SW480 (cell line): ENCODE results near the gene PARP16.
A peak's percentile ranks its signal among the peaks of the same experiment; 100 is the strongest.
"Not testable (repeated sequence)": the region's sequence is repeated elsewhere in the genome, so short reads cannot be mapped to it uniquely, and the experiment has no call there.

Experiments
- DNase-seq: peaks from one replicate; pipeline ENCODE4 v3.0.0-alpha.2; 2016; ENCODE audit warnings: low spot score

PARP16 gene

GRCh38 chr15:65233696-65234095 lies 53.0 kb downstream of the PARP16 start:
- DNase-seq, result no peak

- no peak for DNase-seq
Measured at GRCh38 chr15:65232520-65232919, 54.2 kb downstream of the PARP16 start.

GRCh38 chr15:65231306-65231705 lies 55.4 kb downstream of the PARP16 start:
- DNase-seq, result no peak

GRCh38 chr15:65226901-65227300 lies 59.8 kb downstream of the PARP16 start:
- not testable (repeated sequence) for DNase-seq

- no peak for DNase-seq
Measured at GRCh38 chr15:65226221-65226620, 60.5 kb downstream of the PARP16 start.

GRCh38 chr15:65223996-65224395 lies 62.7 kb downstream of the PARP16 start:
- no peak for DNase-seq

GRCh38 chr15:65222891-65223290 lies 63.8 kb downstream of the PARP16 start:
- no peak for DNase-seq

- DNase-seq, result no peak
Measured at GRCh38 chr15:65221697-65222096, 65.0 kb downstream of the PARP16 start.

GRCh38 chr15:65219137-65219536 lies 67.5 kb downstream of the PARP16 start:
- DNase-seq, result no peak

GRCh38 chr15:65217526-65218482 lies 68.9 kb downstream of the PARP16 start:
- no peak for DNase-seq

GRCh38 chr15:65215496-65215895 lies 71.2 kb downstream of the PARP16 start:
- DNase-seq, result no peak

GRCh38 chr15:65214010-65214409 lies 72.7 kb downstream of the PARP16 start:
- DNase-seq, result no peak

- no peak for DNase-seq
Measured at GRCh38 chr15:65213241-65213640, 73.4 kb downstream of the PARP16 start.

- DNase-seq, result peak; percentile 25
Measured at GRCh38 chr15:65212097-65212496, 74.6 kb downstream of the PARP16 start.

- no peak for DNase-seq
Measured at GRCh38 chr15:65211482-65211982, 75.2 kb downstream of the PARP16 start.

- DNase-seq, result no peak
Measured at GRCh38 chr15:65210770-65211481, 75.8 kb downstream of the PARP16 start, which contains the start of gene CILP. Gene CILP, minus strand, starts transcription at chr15:65211473. Its CDS starts 1,718 bp downstream, at chr15:65209755.

GRCh38 chr15:65209701-65210643 lies 76.7 kb downstream of the PARP16 start:
- no peak for DNase-seq

- no peak for DNase-seq
Measured at GRCh38 chr15:65208647-65209046, 78.0 kb downstream of the PARP16 start.
